ENCODE results near the gene SPDYE3. TPM values are rescaled to one million over a fixed set of nuclear protein-coding genes. Genes with fewer than 3 reads are reported as not detected.

Gene SPDYE3
- total and polyA plus RNA-seq, 2 of the 4 experiments (the other 2 are of a cell fraction) = not detected

GRCh38 chr7:100369105-100369504 is 61.6 kb downstream of the SPDYE3 start:
- TF ChIP-seq CHD1 (IDR thresholded peaks at IDR 0.05; ENCODE audit: low read depth, low read length) (no peak), CTCF (conservative IDR thresholded peaks at IDR 0.05; ENCODE audit: low read depth, low read length) (no peak), MAZ (IDR thresholded peaks at IDR 0.05; ENCODE audit: borderline replicate concordance, low read depth, low read length) (no peak), RFX5 (IDR thresholded peaks at IDR 0.05; ENCODE audit: low read depth, low read length) (no peak), SMC3 (IDR thresholded peaks at IDR 0.05; ENCODE audit: low read depth, low read length) (no peak), BHLHE40 (IDR thresholded peaks at IDR 0.05; ENCODE audit: low read depth, low read length) (no peak), MAFK (IDR thresholded peaks at IDR 0.05; ENCODE audit: low read depth, low read length) (no peak), FOS (IDR thresholded peaks at IDR 0.05; ENCODE audit: low read depth, low read length) (no peak), RAD21 (IDR thresholded peaks at IDR 0.05; ENCODE audit: low read length) (no peak), USF2 (IDR thresholded peaks at IDR 0.05; ENCODE audit: low read depth, low read length) (no peak), ELK1 (IDR thresholded peaks at IDR 0.05; ENCODE audit: borderline replicate concordance, low read depth, low read length) (no peak), MXI1 (IDR thresholded peaks at IDR 0.05; ENCODE audit: borderline replicate concordance, low read depth, low read length) (no peak), POLR2A (IDR thresholded peaks at IDR 0.05; ENCODE audit: low read depth, low read length) (no peak), NFE2L2 (IDR thresholded peaks at IDR 0.05; ENCODE audit: low read depth, low read length) (no peak), CEBPB (IDR thresholded peaks at IDR 0.05; ENCODE audit: low read depth, low read length) (no peak), RCOR1 (IDR thresholded peaks at IDR 0.05; ENCODE audit: insufficient replicate concordance, low read length) (no peak)
- H2AK9ac ChIP-seq (replicated peaks; ENCODE audit: low read depth, low read length, poor library complexity) = no peak overlapping the region
- ATAC-seq (ENCODE audit: low read depth) (no peak), DNase-seq (no peak)
- H4K5ac ChIP-seq (ENCODE audit: low read depth, low read length) = no peak overlapping the region
- no peak overlapping the region for H4K91ac ChIP-seq (ENCODE audit: insufficient read depth, low read depth, low read length)
- H2BK5ac ChIP-seq (ENCODE audit: low read depth, low read length, poor library complexity, severe bottlenecking) = no peak overlapping the region
- no peak overlapping the region for H2BK20ac ChIP-seq (ENCODE audit: low read depth, low read length)
- no peaks in the 10 kb centered on the region for H3K9me3 ChIP-seq (ENCODE audit: control insufficient read depth, insufficient read depth, low read length)
- H3K9me1 ChIP-seq (ENCODE audit: insufficient read depth, low read length) = 0 out of 2 replicates have a peak, but pooled peaks cover 6% of the 10 kb centered on the region
- no peak overlapping the region for H2BK120ac ChIP-seq (ENCODE audit: low read depth, low read length)
- ChIA-PET CTCF (no interaction called here), POLR2A (ENCODE audit: unreplicated experiment) (no interaction called here)
- no peaks in the 10 kb centered on the region for H4K20me1 ChIP-seq (ENCODE audit: insufficient read depth, low read length)
- no peak overlapping the region for H3K18ac ChIP-seq (ENCODE audit: low read depth, low read length)
- H2BK15ac ChIP-seq (ENCODE audit: low read depth, low read length) = no peak overlapping the region
- H3K4me2 ChIP-seq (ENCODE audit: low read depth, low read length) = no peak overlapping the region
- no peak overlapping the region for H2AFZ ChIP-seq (replicated peaks; ENCODE audit: low read length, poor library complexity)
- no peak overlapping the region for H3K23ac ChIP-seq (ENCODE audit: low read depth, low read length)
- H3K14ac ChIP-seq (replicated peaks; ENCODE audit: low read depth, low read length) = no peak overlapping the region
- intact Hi-C loops (cut with micrococcal nuclease) = no loop called here
- H3K9ac ChIP-seq (ENCODE audit: low read depth, low read length) = no peak overlapping the region
- WGBS, 2 experiments (ENCODE audit: extremely low coverage in 2 of 2, insufficient read length in 1 of 2) = 60% methylated on average over 1 of the region's 6 CpGs; no CpG with 5 or more reads in 1 of the 2 experiments
- no TSS peak for BruUV-seq (replicated peaks)
- H3K36me3 ChIP-seq (ENCODE audit: control insufficient read depth, insufficient read depth, low read length) = peaks cover 3% of the 10 kb centered on the region; the same call in 1 of the 2 replicates
- H3K79me1 ChIP-seq (ENCODE audit: low read depth in 1 of 2, low read length in 2 of 2) = no peaks in the 10 kb centered on the region
- no peak overlapping the region for H3K56ac ChIP-seq (ENCODE audit: extremely low read depth, insufficient read depth, low read length)
- dilution Hi-C loops (cut with HindIII; ENCODE audit: low sequenced_read_pairs, unreplicated experiment) = no loop called here
- in situ Hi-C loops (cut with MboI; ENCODE audit: low sequenced_read_pairs) = no loop called here
- H3K4ac ChIP-seq (ENCODE audit: low read depth, low read length) = no peak overlapping the region
- H3K4me1 ChIP-seq (ENCODE audit: control insufficient read depth, insufficient read depth, low read length) = peaks cover 8% of the 10 kb centered on the region
- no peak overlapping the region for H4K8ac ChIP-seq (ENCODE audit: low read depth in 2 of 2, low read length in 2 of 2)
- H3K27ac ChIP-seq (ENCODE audit: insufficient read depth, low read length) = no peak overlapping the region
- H2AK5ac ChIP-seq (ENCODE audit: low read depth, low read length) = no peak overlapping the region
- no peak overlapping the region for H3K4me3 ChIP-seq (ENCODE audit: insufficient read depth, low read depth, low read length)
- no peaks in the 10 kb centered on the region for H3K27me3 ChIP-seq (ENCODE audit: control insufficient read depth, insufficient read depth, low read length)
